GM23338 (cell line): ENCODE results near the gene BICRAL. TPM values are rescaled to one million over a fixed set of nuclear protein-coding genes. Genes with fewer than 3 reads are reported as not detected.

Source experiments
- ATAC-seq: fragments of 200-7000 bp; cut with Tn5 transposase; 3 replicates; pipeline ENCODE4 v1.9.1; 2020
- DNase-seq: peaks from one replicate; pipeline ENCODE4 v3.0.0-alpha.2; 2015; ENCODE audit warnings: low spot score
- H2AFZ ChIP-seq: fragments of 200-600 bp; sonication (generic); 2 replicates; pipeline ENCODE4 v1.8.0; 2016; ENCODE audit warnings: antibody characterized with exemption, mild to moderate bottlenecking, moderate library complexity
- H3F3A ChIP-seq: fragments of 200-600 bp; sonication (generic); replicated peaks from 2 replicates; pipeline ENCODE4 v1.8.0; 2017; ENCODE audit warnings: antibody characterized with exemption, mixed run types, low read depth
- H3K27ac ChIP-seq: fragments of 200-600 bp; sonication (generic); 2 replicates; pipeline ENCODE4 v1.6.1; 2016; ENCODE audit warnings: low read depth
- H3K27me3 ChIP-seq: fragments of 200-600 bp; sonication (generic); 2 replicates; pipeline ENCODE4 v1.8.0; 2016; ENCODE audit warnings: mild to moderate bottlenecking, mixed run types, moderate library complexity; ENCODE audit not compliant: insufficient read depth
- H3K36me3 ChIP-seq: fragments of 200-600 bp; sonication (generic); 2 replicates; pipeline ENCODE4 v1.8.0; 2016; ENCODE audit warnings: mild to moderate bottlenecking; ENCODE audit not compliant: insufficient read depth
- H3K4me1 ChIP-seq: fragments of 200-600 bp; sonication (generic); 2 replicates; pipeline ENCODE4 v1.8.0; 2016; ENCODE audit warnings: mild to moderate bottlenecking, moderate library complexity; ENCODE audit not compliant: insufficient read depth
- H3K4me2 ChIP-seq: fragments of 200-600 bp; sonication (generic); 2 replicates; pipeline ENCODE4 v1.7.1; 2017; ENCODE audit warnings: mixed run types
- H3K4me3 ChIP-seq: fragments of 200-600 bp; sonication (generic); 2 replicates; pipeline ENCODE4 v1.6.1; 2016; ENCODE audit warnings: mixed run types
- H3K79me2 ChIP-seq: fragments of 200-600 bp; sonication (generic); replicated peaks from 2 replicates; pipeline ENCODE4 v1.8.0; 2017; ENCODE audit warnings: mild to moderate bottlenecking; ENCODE audit not compliant: insufficient read depth
- H3K9me2 ChIP-seq: fragments of 200-600 bp; sonication (generic); 2 replicates; pipeline ENCODE4 v1.8.0; 2017; ENCODE audit not compliant: insufficient read depth
- H4K20me1 ChIP-seq: fragments of 200-600 bp; sonication (generic); replicated peaks from 2 replicates; pipeline ENCODE4 v1.8.0; 2017; ENCODE audit warnings: mild to moderate bottlenecking; ENCODE audit not compliant: insufficient read depth
- H3K27ac Mint-ChIP-seq: 2 replicates; pipeline ENCODE4 v1.8.0; 2020; ENCODE audit warnings: inconsistent platforms, mild to moderate bottlenecking, moderate library complexity, mixed read lengths
- H3K27me3 Mint-ChIP-seq: 3 replicates; pipeline ENCODE4 v1.8.0; 2022; ENCODE audit warnings: low read depth, mild to moderate bottlenecking, moderate library complexity, mixed read lengths, inconsistent platforms; ENCODE audit not compliant: insufficient read depth, poor library complexity
- H3K36me3 Mint-ChIP-seq: 3 replicates; pipeline ENCODE4 v1.8.0; 2021; ENCODE audit warnings: low read depth, mild to moderate bottlenecking, inconsistent platforms, moderate library complexity, mixed read lengths
- H3K4me1 Mint-ChIP-seq: 3 replicates; pipeline ENCODE4 v1.8.0; 2020; ENCODE audit warnings: mild to moderate bottlenecking, inconsistent platforms, mixed read lengths
- H3K4me3 Mint-ChIP-seq: 3 replicates; pipeline ENCODE4 v1.8.0; 2021; ENCODE audit warnings: moderate library complexity, mild to moderate bottlenecking, inconsistent platforms, mixed read lengths
- H3K9me3 Mint-ChIP-seq: 3 replicates; pipeline ENCODE4 v1.8.0; 2020; ENCODE audit warnings: moderate library complexity, mild to moderate bottlenecking, inconsistent platforms, mixed read lengths
- ETS1 ChIP-seq: IDR thresholded peaks from 2 replicates; pipeline ENCODE4 v1.6.1; 2016; ENCODE audit warnings: antibody characterized with exemption
- EZH2 ChIP-seq: fragments of 200-600 bp; sonication (generic); IDR thresholded peaks from one replicate; pipeline ENCODE4 v1.8.0; 2017; ENCODE audit warnings: antibody characterized with exemption, mild to moderate bottlenecking, low read depth; ENCODE audit not compliant: unreplicated experiment
- JUNB ChIP-seq: IDR thresholded peaks from one replicate; pipeline ENCODE4 v1.6.1; 2016; ENCODE audit warnings: antibody characterized with exemption; ENCODE audit not compliant: unreplicated experiment
- NANOG ChIP-seq: IDR thresholded peaks from 2 replicates; pipeline ENCODE4 v1.6.1; 2016; ENCODE audit warnings: antibody characterized with exemption, borderline replicate concordance
- POLR2AphosphoS5 ChIP-seq: IDR thresholded peaks from 2 replicates; pipeline ENCODE4 v1.6.1; 2016; ENCODE audit warnings: antibody characterized with exemption, low read depth
- STAT1 ChIP-seq: IDR thresholded peaks from one replicate; pipeline ENCODE4 v1.6.1; 2016; ENCODE audit warnings: antibody characterized with exemption; ENCODE audit not compliant: unreplicated experiment
- ZNF114 ChIP-seq: fragments of 250-450 bp; sonication (Bioruptor Pico); IDR thresholded peaks from 2 replicates; pipeline ENCODE4 v1.5.0; 2020; ENCODE audit warnings: mild to moderate bottlenecking, moderate library complexity
- ZNF331 ChIP-seq: fragments of 250-450 bp; sonication (Bioruptor Pico); IDR thresholded peaks from 2 replicates; pipeline ENCODE4 v1.5.0; 2020; ENCODE audit warnings: low read depth, mild to moderate bottlenecking, moderate library complexity
- polyA plus RNA-seq: library from polyadenylated mRNA; unstranded; fragments of >200 nt; fragmentation: Nextera tagmentation; extraction: Ambion mirVana; gene quantifications from 2 replicates; pipeline ENCODE4 v1.2.1, GENCODE V29; 2016
- total RNA-seq: library from RNA; depleted of rRNA; stranded (reverse); fragments of >200 nt; shearing (Covaris generic); gene quantifications from 2 replicates; pipeline ENCODE4 v1.2.3, GENCODE V29; 2014
- TF ChIP-seq, protein P1 (sequence below), 2 experiments: fragments of 200-600 bp in 1 of 2; sonication (generic) in 1 of 2; conservative IDR thresholded peaks; 2 replicates each; pipeline versions ENCODE4 v1.5.1 to v1.6.1; 2016 to 2017; ENCODE audit warnings: antibody characterized with exemption in 2 of 2, low read depth in 2 of 2, mild to moderate bottlenecking in 2 of 2, moderate library complexity in 1 of 2

Gene BICRAL
- total and polyA plus RNA-seq, 2 experiments from 2014 or later: 3.4 to 11.7 TPM

GRCh38 chr6:42864602-42865001 lies 82.8 kb downstream of the BICRAL start:
- Histone ChIP-seq H3K36me3 (0 out of 2 replicates have a peak, but pooled peaks cover 3% of the 10 kb centered on the region), H4K20me1 (no peaks in the 10 kb centered on the region; the same call in 1 of the 2 replicates), H3K27me3 (no peaks in the 10 kb centered on the region), H3K4me3 (no peak overlapping the region), H2AFZ (no peak overlapping the region), H3K27ac (no peak overlapping the region), H3F3A (0 out of 2 replicates have a peak, but pooled peaks cover 6% of the 10 kb centered on the region), H3K79me2 (no peaks in the 10 kb centered on the region), H3K4me1 (no peaks in the 10 kb centered on the region), H3K4me2 (no peak overlapping the region), H3K9me2 (no peaks in the 10 kb centered on the region)
- TF ChIP-seq NANOG (no peak), POLR2AphosphoS5 (no peak), EZH2 (no peak)
- H3K27ac Mint-ChIP-seq: no peak overlapping the region
- H3K4me3 Mint-ChIP-seq: no peak overlapping the region
- no peaks in the 10 kb centered on the region for H3K4me1 Mint-ChIP-seq
- ATAC-seq (no peak), DNase-seq (no peak)
- peaks cover 5% of the 10 kb centered on the region for H3K27me3 Mint-ChIP-seq
- H3K36me3 Mint-ChIP-seq: peaks cover 38% of the 10 kb centered on the region
- H3K9me3 Mint-ChIP-seq: no peaks in the 10 kb centered on the region

DNA sequence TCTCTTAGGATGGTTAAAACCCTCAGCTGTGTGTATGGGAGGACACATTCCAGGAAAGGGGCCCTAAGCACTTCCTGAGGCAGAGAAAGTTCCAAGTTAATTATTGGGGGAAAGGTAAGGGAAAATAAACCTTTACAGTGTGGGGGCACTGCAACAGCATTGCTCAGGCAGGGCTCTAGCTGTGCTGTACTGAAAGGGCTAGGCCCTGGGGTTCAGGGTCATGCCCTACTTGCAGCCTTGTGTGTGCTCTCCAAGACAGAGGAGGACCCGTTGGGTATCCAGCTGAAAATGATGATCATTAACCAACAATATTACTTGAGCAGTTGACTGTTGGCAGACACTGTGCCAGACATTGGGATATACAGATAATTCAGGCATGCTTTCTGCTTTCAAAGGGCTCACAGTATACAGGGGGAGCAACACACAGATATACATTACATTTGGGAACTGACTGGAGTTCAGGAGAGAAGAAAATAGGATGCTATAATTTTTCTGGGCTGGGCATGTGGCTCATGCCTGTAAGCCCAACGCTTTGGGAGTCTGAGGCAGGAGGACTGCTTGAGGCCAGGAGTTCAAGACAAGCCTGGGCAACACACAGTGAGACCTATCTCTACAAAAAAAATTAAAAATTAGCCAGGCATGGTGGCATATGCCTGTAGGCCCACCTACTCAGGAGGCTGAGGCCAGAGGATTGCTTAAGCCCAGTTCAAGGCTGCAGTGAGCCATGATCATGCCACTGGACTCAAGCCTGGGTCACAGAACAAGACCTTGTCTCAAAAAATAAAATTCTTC lies 88.5 kb downstream of the BICRAL start:
- Histone ChIP-seq H3K9me2 (no peaks in the 10 kb centered on the region), H3K27ac (no peak overlapping the region), H3K4me2 (no peak overlapping the region), H3K4me3 (no peak overlapping the region), H3K36me3 (0 out of 2 replicates have a peak, but pooled peaks cover 3% of the 10 kb centered on the region), H4K20me1 (no peaks in the 10 kb centered on the region; the same call in 1 of the 2 replicates), H3K27me3 (no peaks in the 10 kb centered on the region), H2AFZ (no peak overlapping the region), H3K79me2 (no peaks in the 10 kb centered on the region), H3K4me1 (no peaks in the 10 kb centered on the region), H3F3A (0 out of 2 replicates have a peak, but pooled peaks cover 3% of the 10 kb centered on the region)
- TF ChIP-seq POLR2AphosphoS5 (no peak), ZNF114 (CRISPR knock-in tag) (no peak)
- no peaks in the 10 kb centered on the region for H3K9me3 Mint-ChIP-seq
- no peak for ATAC-seq
- no peak overlapping the region for H3K4me3 Mint-ChIP-seq
- peaks cover 2% of the 10 kb centered on the region for H3K27me3 Mint-ChIP-seq
- no peak for DNase-seq
- no peaks in the 10 kb centered on the region for H3K4me1 Mint-ChIP-seq
- no peak overlapping the region for H3K27ac Mint-ChIP-seq
- peaks cover 2% of the 10 kb centered on the region; the same call in 1 of the 3 replicates for H3K36me3 Mint-ChIP-seq

GRCh38 chr6:42871711-42872110 lies 89.9 kb downstream of the BICRAL start:
- Histone ChIP-seq H3F3A (0 out of 2 replicates have a peak, but pooled peaks cover 3% of the 10 kb centered on the region), H3K4me3 (no peak overlapping the region), H3K4me1 (no peaks in the 10 kb centered on the region), H3K4me2 (no peak overlapping the region), H3K36me3 (0 out of 2 replicates have a peak, but pooled peaks cover 3% of the 10 kb centered on the region), H3K9me2 (no peaks in the 10 kb centered on the region), H3K79me2 (no peaks in the 10 kb centered on the region), H2AFZ (no peak overlapping the region), H3K27ac (no peak overlapping the region), H4K20me1 (no peaks in the 10 kb centered on the region; the same call in 1 of the 2 replicates), H3K27me3 (no peaks in the 10 kb centered on the region)
- no peak overlapping the region for H3K4me3 Mint-ChIP-seq
- no peak for DNase-seq
- no peak overlapping the region for H3K27ac Mint-ChIP-seq
- H3K9me3 Mint-ChIP-seq: no peaks in the 10 kb centered on the region
- no peaks in the 10 kb centered on the region for H3K36me3 Mint-ChIP-seq
- peaks cover 3% of the 10 kb centered on the region for H3K27me3 Mint-ChIP-seq
- ATAC-seq: no peak
- H3K4me1 Mint-ChIP-seq: no peaks in the 10 kb centered on the region
- TF ChIP-seq ZNF331 (CRISPR knock-in tag) (no peak), JUNB (no peak), EZH2 (no peak), ZNF114 (CRISPR knock-in tag) (no peak), STAT1 (no peak), ETS1 (no peak), POLR2AphosphoS5 (no peak), NANOG (no peak)
- TF ChIP-seq, protein P1, sequence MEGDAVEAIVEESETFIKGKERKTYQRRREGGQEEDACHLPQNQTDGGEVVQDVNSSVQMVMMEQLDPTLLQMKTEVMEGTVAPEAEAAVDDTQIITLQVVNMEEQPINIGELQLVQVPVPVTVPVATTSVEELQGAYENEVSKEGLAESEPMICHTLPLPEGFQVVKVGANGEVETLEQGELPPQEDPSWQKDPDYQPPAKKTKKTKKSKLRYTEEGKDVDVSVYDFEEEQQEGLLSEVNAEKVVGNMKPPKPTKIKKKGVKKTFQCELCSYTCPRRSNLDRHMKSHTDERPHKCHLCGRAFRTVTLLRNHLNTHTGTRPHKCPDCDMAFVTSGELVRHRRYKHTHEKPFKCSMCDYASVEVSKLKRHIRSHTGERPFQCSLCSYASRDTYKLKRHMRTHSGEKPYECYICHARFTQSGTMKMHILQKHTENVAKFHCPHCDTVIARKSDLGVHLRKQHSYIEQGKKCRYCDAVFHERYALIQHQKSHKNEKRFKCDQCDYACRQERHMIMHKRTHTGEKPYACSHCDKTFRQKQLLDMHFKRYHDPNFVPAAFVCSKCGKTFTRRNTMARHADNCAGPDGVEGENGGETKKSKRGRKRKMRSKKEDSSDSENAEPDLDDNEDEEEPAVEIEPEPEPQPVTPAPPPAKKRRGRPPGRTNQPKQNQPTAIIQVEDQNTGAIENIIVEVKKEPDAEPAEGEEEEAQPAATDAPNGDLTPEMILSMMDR (conservative IDR thresholded peaks at IDR 0.05; ENCODE audit: low read depth in 2 of 2): no peak
